HepG2 (cell line): ENCODE results near the gene TBRG4. TPM values are rescaled to one million over a fixed set of nuclear protein-coding genes. Genes with fewer than 3 reads are reported as not detected.

ENCODE experiments used
- ATAC-seq: fragments of 200-7000 bp; cut with Tn5 transposase; 3 replicates; pipeline ENCODE4 v1.9.1; 2020; ENCODE audit warnings: mild to moderate bottlenecking, moderate library complexity
- BruUV-seq: library from RNA; stranded (reverse); fragments of 400-500 nt; replicated peaks from 2 replicates; lab custom pipeline; 2021; lab: Mats Ljungman, UMichigan
- CTCF ChIA-PET: fragments of 300-600 bp; formaldehyde crosslinking; extraction: SDS; loops from one replicate; lab custom pipeline; 2021; ENCODE audit warnings: low total read pairs, inconsistent platforms, low intra/inter-chr PET ratio; lab: Yijun Ruan, JAX
- POLR2A ChIA-PET: fragments of 350-600 bp; sonication (Branson Sonifier 250); formaldehyde crosslinking; loops from one replicate; lab custom pipeline; 2020; ENCODE audit warnings: antibody characterized with exemption, inconsistent platforms; lab: Yijun Ruan, JAX
- DNase-seq: peaks from one replicate; pipeline ENCODE4 v3.0.0-alpha.2; 2015; ENCODE audit warnings: low spot score
- FAIRE-seq: peaks from 3 replicates; lab custom pipeline; 2011; peaks lifted over from hg19 to GRCh38; lab: Jason Lieb, UNC
- H2AFZ ChIP-seq: one replicate; pipeline ENCODE4 v1.6.1; 2011; ENCODE audit warnings: low read length, inconsistent platforms
- H3K27ac ChIP-seq: fragments of 300-600 bp; 3 replicates; pipeline ENCODE4 v1.8.0; 2011; ENCODE audit warnings: mixed run types, mild to moderate bottlenecking, mixed read lengths, low read length, inconsistent platforms; ENCODE audit not compliant: insufficient read depth; ENCODE audit errors: extremely low read length
- H3K27me3 ChIP-seq, 2 experiments: fragments of 200-600 bp in 1 of 2; 2 replicates in 1 of 2; 3 replicates in 1 of 2; pipeline versions ENCODE4 v1.6.0 to v1.8.0; 2011; ENCODE audit warnings: low read length in 2 of 2, mild to moderate bottlenecking in 2 of 2, moderate library complexity in 2 of 2, inconsistent platforms in 1 of 2; ENCODE audit not compliant: insufficient read depth in 2 of 2, control insufficient read depth in 1 of 2
- H3K36me3 ChIP-seq, 2 experiments: fragments of 200-600 bp in 1 of 2; replicated peaks in 1 of 2; 2 replicates in 1 of 2; 3 replicates in 1 of 2; pipeline versions ENCODE4 v1.5.1 to v1.8.0; 2011; ENCODE audit warnings: low read length in 2 of 2, inconsistent platforms in 1 of 2; ENCODE audit not compliant: insufficient read depth in 2 of 2, control insufficient read depth in 1 of 2
- H3K4me1 ChIP-seq: 2 replicates; pipeline ENCODE4 v1.5.1; 2012; ENCODE audit warnings: low read length, inconsistent platforms; ENCODE audit not compliant: insufficient read depth
- H3K4me2 ChIP-seq: 2 replicates; pipeline ENCODE4 v1.6.0; 2011; ENCODE audit warnings: low read depth, low read length, inconsistent platforms
- H3K4me3 ChIP-seq, 3 experiments: fragments of 200-600 bp in 1 of 3; sonication (generic), shearing (Covaris generic) in 1 of 3; replicated peaks in 1 of 3; 2 replicates each; pipeline ENCODE4 v1.5.1; 2011 to 2016; ENCODE audit warnings: low read length in 3 of 3, inconsistent platforms in 2 of 3, low read depth in 2 of 3, mild to moderate bottlenecking in 2 of 3, control low read depth in 1 of 3, mixed read lengths in 1 of 3; ENCODE audit not compliant: insufficient read depth in 1 of 3
- H3K79me2 ChIP-seq: one replicate; pipeline ENCODE4 v1.6.1; 2011; ENCODE audit warnings: low read length, inconsistent platforms; ENCODE audit not compliant: insufficient read depth
- H3K9ac ChIP-seq: 2 replicates; pipeline ENCODE4 v1.6.0; 2011; ENCODE audit warnings: mild to moderate bottlenecking, low read depth, low read length, inconsistent platforms; ENCODE audit not compliant: insufficient read depth
- H3K9me3 ChIP-seq: 2 replicates; pipeline ENCODE4 v1.5.1; 2012; ENCODE audit warnings: mild to moderate bottlenecking, low read length
- H4K20me1 ChIP-seq: 2 replicates; pipeline ENCODE4 v1.6.0; 2011; ENCODE audit warnings: inconsistent platforms, mild to moderate bottlenecking, low read length, moderate library complexity; ENCODE audit not compliant: insufficient read depth
- HIC2 ChIP-seq: sonication (generic); formaldehyde crosslinking; IDR thresholded peaks from 2 replicates; pipeline ENCODE4 v1.9.0; 2022; ENCODE audit warnings: low read depth, missing genetic modification reagents
- HNF4G ChIP-seq, 2 experiments: sonication (generic) in 1 of 2; formaldehyde crosslinking in 1 of 2; IDR thresholded peaks; 2 replicates each; pipeline versions ENCODE4 v1.4.0 to v1.6.1; 2011 to 2020; ENCODE audit warnings: borderline replicate concordance in 2 of 2, low read depth in 2 of 2, mild to moderate bottlenecking in 2 of 2, low read length in 1 of 2, missing genetic modification reagents in 1 of 2, moderate library complexity in 1 of 2
- KDM2A ChIP-seq: sonication (generic); formaldehyde crosslinking; IDR thresholded peaks from 2 replicates; pipeline ENCODE4 v1.4.0; 2020; ENCODE audit warnings: low read depth, missing genetic modification reagents, borderline replicate concordance
- MED1 ChIP-seq: sonication (generic); formaldehyde crosslinking; IDR thresholded peaks from 2 replicates; pipeline ENCODE4 v1.4.0; 2020; ENCODE audit warnings: missing genetic modification reagents
- MTA1 ChIP-seq: sonication (generic); formaldehyde crosslinking; IDR thresholded peaks from 2 replicates; pipeline ENCODE4 v1.4.0; 2020; ENCODE audit warnings: missing genetic modification reagents, mild to moderate bottlenecking, borderline replicate concordance
- MYC ChIP-seq: sonication (generic); formaldehyde crosslinking; IDR thresholded peaks from 2 replicates; pipeline ENCODE4 v1.9.0; 2021; ENCODE audit warnings: missing genetic modification reagents, borderline replicate concordance
- PAX8 ChIP-seq: sonication (generic); formaldehyde crosslinking; IDR thresholded peaks from 2 replicates; pipeline ENCODE4 v1.8.0; 2022; ENCODE audit warnings: mild to moderate bottlenecking, missing genetic modification reagents, borderline replicate concordance
- SOX13 ChIP-seq, 3 experiments: fragments of 450-650 bp in 1 of 3; sonication (generic) in 1 of 3; formaldehyde crosslinking in 1 of 3; IDR thresholded peaks in 2 of 3; conservative IDR thresholded peaks in 1 of 3; 2 replicates each; pipeline versions ENCODE4 v1.5.0 to v1.6.1; 2016 to 2020; ENCODE audit warnings: antibody characterized with exemption in 1 of 3, mild to moderate bottlenecking in 1 of 3, missing compliant biosample characterization in 1 of 3, missing genetic modification reagents in 1 of 3, moderate library complexity in 1 of 3
- SRSF1 ChIP-seq: fragments of 200-400 bp; formaldehyde crosslinking; optimal IDR thresholded peaks from 2 replicates; pipeline ENCODE3; 2017; ENCODE audit warnings: mild to moderate bottlenecking, low read depth, low read length, moderate library complexity
- SUZ12 ChIP-seq: fragments of 150-350 bp; IDR thresholded peaks from 2 replicates; pipeline ENCODE4 v1.6.1; 2014; ENCODE audit warnings: low read depth, low read length
- TAF15 ChIP-seq: fragments of 200-400 bp; formaldehyde crosslinking; IDR thresholded peaks from one replicate; pipeline ENCODE4 v1.6.1; 2018; ENCODE audit warnings: mild to moderate bottlenecking, low read depth, low read length; ENCODE audit not compliant: poor library complexity, severe bottlenecking
- ZBTB10 ChIP-seq: sonication (generic); formaldehyde crosslinking; IDR thresholded peaks from 2 replicates; pipeline ENCODE4 v1.4.0; 2020; ENCODE audit warnings: missing genetic modification reagents, borderline replicate concordance
- ZNF281 ChIP-seq: sonication (generic); formaldehyde crosslinking; IDR thresholded peaks from 2 replicates; pipeline ENCODE4 v1.4.0; 2020; ENCODE audit warnings: missing genetic modification reagents, borderline replicate concordance
- ZNF3 ChIP-seq: IDR thresholded peaks from 2 replicates; pipeline ENCODE4 v1.7.0; 2017; ENCODE audit warnings: inconsistent platforms
- ZNF644 ChIP-seq: IDR thresholded peaks from 2 replicates; pipeline ENCODE4 v1.6.1; 2016; ENCODE audit warnings: low read depth
- ZNF790 ChIP-seq: sonication (generic); formaldehyde crosslinking; IDR thresholded peaks from 2 replicates; pipeline ENCODE4 v1.8.0; 2022; ENCODE audit warnings: missing genetic modification reagents, mild to moderate bottlenecking, borderline replicate concordance
- WGBS: methylation state at CpG from one replicate; pipeline ENCODE4 v1.1.6; 2017; ENCODE audit warnings: low lambda C conversion rate; 5-methylcytosine and 5-hydroxymethylcytosine counted together
- in situ Hi-C: cut with HindIII; loops from 2 replicates; pipeline ENCODE4 v1.10.0; 2017; ENCODE audit warnings: low pct_unique_long_range_greater_than_20kb; ENCODE audit not compliant: extremely low pct_ligation_motif_present
- intact Hi-C: fragments of 100-400 bp; cut with micrococcal nuclease; formaldehyde crosslinking; loops from one replicate; pipeline ENCODE4 v1.10.0; 2022; ENCODE audit not compliant: unreplicated experiment
- polyA plus RNA-seq, 8 experiments: library from polyadenylated mRNA; depleted of rRNA in 3 of 8; stranded (reverse) in 7 of 8; unstranded in 1 of 8; fragments of >200 nt; fragmentation: Illumina TruSeq in 4 of 8; extraction: Trizol in 4 of 8; gene quantifications; 2 replicates each; pipeline versions ENCODE4 v1.2.1 to v1.2.3, GENCODE V29; 2011 to 2016; ENCODE audit warnings: low read depth in 4 of 8, missing spikeins in 1 of 8, mixed read lengths in 1 of 8; ENCODE audit not compliant: insufficient read depth in 1 of 8
- total RNA-seq, 5 experiments: library from RNA; depleted of rRNA; stranded (reverse); fragments of >200 nt; fragmentation: Illumina TruSeq; extraction: Trizol; gene quantifications; 2 replicates each; pipeline ENCODE4 v1.2.3, GENCODE V29; 2016; ENCODE audit warnings: low read depth in 1 of 5

Gene TBRG4
- total and polyA plus RNA-seq, 2 of the 13 experiments (the other 11 are each of a cell fraction or from before 2014, with no cell fraction given), result 87.8 to 107 TPM

GRCh38 chr7:45116048-45116447 lies 4.6 kb upstream of the TBRG4 start:
- Histone ChIP-seq H4K20me1 (no peaks in the 10 kb centered on the region), H3K27me3 (no peaks in the 10 kb centered on the region; a peak in 1 of 5 replicates), H3K79me2 (peaks cover 4% of the 10 kb centered on the region), H2AFZ (no peak overlapping the region), H3K4me3 (no peak overlapping the region), H3K36me3 (no peaks in the 10 kb centered on the region), H3K9me3 (no peaks in the 10 kb centered on the region), H3K4me1 (peaks cover 17% of the 10 kb centered on the region), H3K27ac (no peak overlapping the region), H3K9ac (no peak overlapping the region), H3K4me2 (no peak overlapping the region)
- DNase-seq (no peak), ATAC-seq (no peak), FAIRE-seq (no peak)
- TF ChIP-seq SRSF1 (no peak), TAF15 (no peak), PAX8 (CRISPR knock-in tag) (no peak), SOX13 (IDR thresholded peaks at IDR 0.05) (no peak), SOX13 (CRISPR knock-in tag; conservative IDR thresholded peaks at IDR 0.05 in 1 of 2, IDR thresholded peaks at IDR 0.05 in 1 of 2) (no peak), MTA1 (CRISPR knock-in tag) (no peak), SUZ12 (no peak), ZNF3 (CRISPR knock-in tag) (no peak), MED1 (CRISPR knock-in tag) (no peak), ZNF281 (no peak), MYC (CRISPR knock-in tag) (no peak), HNF4G (IDR thresholded peaks at IDR 0.05; ENCODE audit: borderline replicate concordance, low read depth, low read length) (no peak), HNF4G (CRISPR knock-in tag; IDR thresholded peaks at IDR 0.05; ENCODE audit: borderline replicate concordance, low read depth) (no peak), KDM2A (CRISPR knock-in tag) (no peak), ZNF644 (no peak), HIC2 (CRISPR knock-in tag) (no peak), ZNF790 (CRISPR knock-in tag) (no peak), ZBTB10 (CRISPR knock-in tag) (no peak)
- intact Hi-C loops, result no loop called here
- ChIA-PET POLR2A (no interaction called here), CTCF (no interaction called here)
- BruUV-seq, result no TSS peak
- WGBS, result 20% methylated on average over 1 of the region's 1 CpG
- in situ Hi-C loops, result no loop called here
